HG02973 (cell line): ENCODE data around the gene NMUR1.
A peak's percentile ranks its signal among the peaks of the same experiment; 100 is the strongest.

Source experiments
- ATAC-seq: cut with Tn5 transposase; IDR thresholded peaks from one replicate; pipeline ENCODE4 v1.9.1; 2021; ENCODE audit warnings: moderate library complexity; ENCODE audit not compliant: unreplicated experiment

The NMUR1 gene

DNA sequence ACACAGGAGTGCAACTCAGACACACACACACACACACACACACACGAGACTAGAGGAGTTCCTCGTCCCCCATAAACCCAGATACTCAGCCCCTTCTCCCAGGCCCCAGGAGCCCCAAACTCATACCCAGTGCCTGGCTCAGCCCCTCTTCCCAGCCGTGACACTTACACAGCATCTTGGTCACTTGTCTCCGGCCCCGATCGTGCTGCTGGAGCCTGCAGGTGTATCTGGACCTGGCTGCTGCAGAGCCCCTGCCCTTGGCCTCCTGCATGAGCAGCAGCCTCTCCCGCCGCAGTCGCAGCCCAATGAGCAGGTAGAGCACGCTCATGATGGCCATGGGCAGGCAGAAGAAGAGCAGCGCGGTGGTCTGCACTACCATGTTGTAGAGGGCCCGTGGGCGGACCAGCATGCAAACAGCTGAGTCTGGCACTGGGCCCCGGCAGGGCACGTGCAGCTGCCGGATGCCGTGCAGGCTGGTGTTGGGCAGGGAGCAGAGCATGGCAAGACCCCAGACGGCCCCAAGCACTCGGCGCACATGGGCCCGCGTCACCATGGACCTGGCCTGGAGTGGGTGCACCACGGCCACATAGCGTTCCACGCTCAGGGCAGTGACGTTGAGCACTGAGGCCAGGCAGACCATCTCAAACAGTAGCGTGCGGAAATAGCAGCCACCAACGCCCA is 2.1 kb downstream of the NMUR1 start:
- ATAC-seq, result no peak

DNA sequence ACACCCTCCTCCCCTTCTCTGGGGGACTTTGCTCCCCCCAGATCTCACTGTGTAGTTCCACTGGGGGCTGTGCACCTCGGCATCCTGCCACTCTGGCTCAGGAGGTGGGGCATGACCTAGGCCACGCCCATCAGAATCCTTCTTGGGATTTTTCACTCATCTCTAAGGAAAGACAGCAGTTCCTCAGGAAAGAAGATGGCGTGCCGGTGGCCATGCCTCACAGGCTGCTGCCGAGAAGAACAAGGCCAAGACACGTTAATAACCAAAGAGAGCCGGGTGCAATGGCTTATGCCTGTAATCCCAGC is 3.2 kb downstream of the NMUR1 start:
- ATAC-seq, result no peak

DNA sequence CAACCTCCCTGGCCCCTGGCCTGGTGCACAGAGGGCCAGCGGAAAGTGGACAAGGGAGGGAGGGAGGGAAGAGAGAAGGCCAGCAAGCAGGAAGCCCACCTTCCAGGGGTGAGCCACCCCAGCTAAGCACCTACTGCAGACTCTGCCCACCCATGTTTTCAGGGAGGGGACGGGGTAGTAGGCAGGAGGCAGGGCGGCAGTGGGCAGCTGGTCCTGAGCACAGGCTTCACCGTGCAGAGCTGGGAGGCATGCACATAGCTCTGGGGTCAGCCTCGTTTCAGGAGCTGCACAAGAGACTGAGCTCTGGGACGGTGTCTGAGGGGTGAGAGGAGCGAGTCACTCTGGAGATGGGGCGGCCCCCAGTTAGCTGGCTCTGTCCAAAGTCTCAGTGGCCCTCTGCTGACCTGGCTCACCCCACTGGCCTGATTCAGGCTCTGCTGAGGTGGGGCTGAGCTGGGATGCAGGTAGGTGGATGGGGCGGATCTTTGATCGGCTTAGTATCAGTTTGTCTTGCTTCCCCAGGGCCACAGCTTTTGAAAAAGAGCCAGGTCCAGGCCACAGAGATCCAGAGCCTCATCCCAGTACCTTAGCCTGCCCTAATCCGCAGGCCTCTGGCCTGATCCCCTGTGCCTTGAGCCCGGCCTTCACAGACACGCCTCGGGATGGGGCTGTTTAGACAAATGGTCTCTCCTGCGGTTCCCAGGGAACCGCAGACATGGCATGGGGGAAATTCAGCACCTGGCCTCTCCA is 3.7 kb downstream of the NMUR1 start:
- no peak for ATAC-seq

- no peak for ATAC-seq
Measured at GRCh38 chr2:231525248-231526163, 4.7 kb downstream of the NMUR1 start.

- ATAC-seq, result no peak
Measured at GRCh38 chr2:231524477-231525247, 5.6 kb downstream of the NMUR1 start.

DNA sequence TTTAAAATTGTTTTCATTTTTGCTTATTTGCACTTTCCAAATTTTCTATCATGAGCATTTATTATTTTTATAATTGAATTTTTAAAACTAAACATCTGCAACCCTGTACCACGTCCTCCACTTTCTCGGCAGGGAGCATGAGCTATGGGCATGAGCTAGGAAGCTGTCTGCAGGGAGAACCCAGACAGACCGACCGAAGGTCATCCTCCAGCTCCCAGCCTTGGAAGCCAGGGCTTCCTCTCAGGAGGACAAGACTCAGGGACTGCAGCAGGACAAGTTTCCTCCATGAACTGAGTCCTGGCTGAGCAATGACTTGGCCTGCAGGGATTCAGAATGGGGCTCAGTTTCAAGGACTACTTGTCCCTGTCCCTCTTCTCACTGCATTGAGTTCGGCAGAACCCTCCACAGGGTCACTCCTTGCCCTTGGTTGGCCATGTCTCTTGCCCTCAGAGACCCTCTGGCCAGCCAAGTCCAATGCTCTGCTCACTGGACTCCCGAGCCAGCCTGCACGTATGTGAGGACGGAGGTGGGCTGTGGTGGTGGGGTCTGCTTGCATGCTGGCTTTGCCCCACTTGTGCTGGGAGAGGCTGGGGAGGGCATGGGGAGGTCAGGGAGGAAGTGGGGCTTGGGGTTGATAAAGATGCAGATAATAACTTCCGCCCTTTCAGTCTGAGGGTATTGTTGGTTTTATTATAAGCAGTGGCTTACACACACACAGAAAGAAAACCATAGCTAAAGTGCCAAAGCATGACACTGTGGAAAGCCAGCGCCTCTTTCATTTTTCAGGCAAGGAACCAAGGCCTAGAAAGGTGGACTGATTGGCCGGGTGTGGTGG is 6.6 kb downstream of the NMUR1 start:
- ATAC-seq, result no peak

DNA sequence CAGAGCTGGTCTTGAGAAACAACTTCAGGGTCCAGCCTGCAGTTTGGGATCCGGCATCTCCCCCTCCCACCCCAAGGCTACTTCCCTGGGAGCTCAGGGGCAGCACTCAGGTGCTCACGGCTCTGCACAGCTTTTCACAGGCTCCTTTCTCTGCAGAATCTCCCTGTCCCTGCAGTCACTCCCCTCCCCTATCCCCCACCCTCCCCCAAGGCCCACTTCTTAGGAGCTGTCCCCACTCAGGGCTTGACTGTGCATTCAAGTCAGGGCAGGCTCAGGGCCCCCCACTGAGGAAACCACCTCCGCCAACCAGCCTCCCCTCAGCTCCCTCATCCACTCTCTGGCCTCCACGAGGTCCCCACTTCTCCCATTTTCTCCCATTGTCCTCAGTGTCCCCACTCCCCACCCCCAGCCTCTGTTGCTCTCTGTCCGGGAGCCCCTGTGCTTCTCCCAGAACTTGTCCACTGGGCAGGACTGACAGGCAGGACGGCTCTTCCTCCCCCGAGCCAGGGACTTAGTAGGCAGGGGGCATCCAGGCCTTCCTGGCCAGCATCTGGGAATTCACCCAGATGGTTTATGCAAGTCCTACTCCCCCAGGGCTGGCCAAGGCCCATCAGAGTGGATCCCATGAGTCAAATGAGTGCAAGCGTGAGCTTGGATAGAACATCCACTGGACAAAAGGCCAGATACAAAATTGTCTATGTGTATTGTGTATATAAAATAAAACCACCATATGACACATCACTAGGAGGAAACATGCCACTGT is 7.6 kb downstream of the NMUR1 start:
- ATAC-seq, result no peak

DNA sequence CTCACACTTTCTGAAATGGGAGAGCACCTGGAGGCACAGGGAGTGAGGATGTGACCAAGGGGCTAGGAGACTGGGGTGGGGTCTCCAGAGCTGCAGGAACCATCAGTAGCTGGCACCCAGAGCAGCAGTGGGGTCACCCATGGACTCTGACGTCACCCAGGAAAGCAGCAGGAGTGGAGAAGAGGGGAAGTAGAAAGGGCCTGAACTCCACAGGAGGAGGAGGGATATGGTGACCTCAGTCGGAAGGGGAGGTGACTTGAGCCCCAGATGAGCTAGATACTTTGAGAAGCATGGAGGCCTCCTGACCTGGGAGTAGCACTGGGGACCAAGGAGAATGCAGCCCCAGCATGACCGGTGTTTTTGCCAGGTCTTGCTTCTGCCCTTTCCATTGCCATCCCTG is 8.8 kb downstream of the NMUR1 start:
- ATAC-seq, result no peak

DNA sequence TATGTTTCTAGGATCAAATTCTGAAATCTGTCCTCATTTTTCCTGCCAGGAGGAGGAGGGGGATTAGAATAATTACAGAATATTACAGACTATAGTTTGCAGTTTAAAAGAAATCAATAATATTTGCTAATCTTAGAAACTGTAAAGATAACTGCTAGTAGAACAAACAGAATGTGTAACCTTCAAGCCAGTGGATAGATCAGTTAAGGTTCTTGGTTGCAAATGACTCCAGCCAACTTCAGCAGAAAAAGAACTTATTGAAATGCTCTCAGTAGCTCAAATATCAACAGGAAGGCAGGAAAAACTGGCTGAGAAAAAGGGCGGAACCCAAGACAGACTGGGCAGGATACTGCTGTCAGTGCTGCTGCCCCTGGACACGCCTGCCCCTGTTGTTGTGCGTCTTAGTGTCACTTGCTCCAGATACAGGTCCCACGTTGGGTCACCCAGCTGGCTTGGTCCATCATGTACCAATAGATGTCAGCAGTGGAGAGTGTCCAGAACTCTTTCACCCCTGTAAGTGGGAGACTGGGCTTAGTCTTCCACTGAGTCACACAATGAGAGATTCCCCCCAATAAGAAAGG is 10.2 kb downstream of the NMUR1 start:
- no peak for ATAC-seq

DNA sequence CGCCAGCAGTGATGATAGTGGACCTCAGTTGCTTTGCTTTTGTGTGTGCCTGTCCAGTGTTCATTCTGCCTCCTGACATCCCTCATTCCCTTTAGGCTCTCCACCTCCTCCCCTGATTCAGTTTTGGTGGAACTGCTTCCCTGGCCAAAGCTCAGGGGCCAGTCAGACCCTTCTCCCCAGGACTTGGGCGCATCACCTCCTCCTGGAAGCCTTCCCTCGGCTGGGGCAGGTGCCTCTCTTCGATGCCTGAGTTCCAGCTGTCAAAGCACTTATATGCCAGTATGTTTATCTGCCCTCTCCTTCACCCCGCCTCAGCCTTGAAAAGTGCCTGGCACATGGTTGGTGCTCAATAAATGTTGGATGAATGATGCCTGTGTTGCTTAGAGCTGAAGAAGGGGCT is 11.5 kb downstream of the NMUR1 start:
- no peak for ATAC-seq

GRCh38 chr2:231515603-231516002 is 14.6 kb downstream of the NMUR1 start:
- ATAC-seq, result no peak

DNA sequence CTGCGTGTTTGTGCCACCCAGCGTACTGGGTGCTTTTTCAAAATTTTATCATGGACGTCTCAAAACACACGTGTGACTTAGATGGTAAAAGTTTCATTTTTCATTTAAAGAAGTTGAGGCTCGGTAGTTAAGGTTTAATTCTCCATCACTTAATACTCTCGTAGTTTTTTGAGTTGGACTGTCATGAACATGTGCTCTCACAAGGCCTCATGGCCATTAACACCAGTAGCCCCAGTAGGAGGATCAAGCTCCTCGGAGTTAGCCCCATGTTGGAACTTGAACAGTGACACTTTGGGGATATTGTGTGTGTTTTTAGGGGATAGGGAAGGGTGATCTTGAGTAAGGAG is 15.3 kb downstream of the NMUR1 start:
- ATAC-seq, result no peak

DNA sequence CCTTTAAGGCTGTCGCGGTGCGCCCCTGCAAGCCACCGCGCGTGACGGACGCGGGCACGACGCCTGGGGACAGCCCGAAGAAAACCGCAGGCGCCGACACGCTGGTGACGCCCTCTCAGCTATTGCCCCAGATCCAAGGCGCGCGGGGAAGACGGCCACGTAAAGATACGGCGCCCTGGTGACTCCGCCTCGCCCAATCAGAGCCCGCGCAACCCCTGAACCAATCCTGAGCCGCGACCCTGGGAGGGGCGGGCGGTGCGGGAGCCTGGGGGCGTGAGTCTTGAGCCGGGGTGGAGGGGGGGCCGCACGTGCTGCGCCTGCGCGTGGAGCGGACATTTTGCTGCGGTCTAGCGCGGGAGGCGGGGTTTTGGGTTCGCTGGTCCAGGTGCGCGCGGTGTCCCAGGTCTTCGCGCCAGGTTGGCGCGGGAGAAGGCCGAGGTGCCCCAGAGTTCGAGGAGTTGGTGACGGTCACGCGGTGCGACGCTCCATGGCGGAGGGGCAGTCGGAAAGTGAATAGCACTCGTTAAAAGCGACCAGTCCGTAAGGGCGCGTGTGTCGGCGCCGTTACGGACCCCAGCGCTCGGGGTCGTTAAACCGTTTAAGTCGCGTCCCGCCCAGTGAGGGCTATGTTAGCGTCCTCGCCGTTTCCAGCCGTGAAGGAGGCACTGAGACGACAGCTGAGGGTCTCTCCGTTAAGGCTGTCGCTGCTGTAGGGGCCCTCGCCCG is 15.9 kb downstream of the NMUR1 start:
- peak; percentile 98 for ATAC-seq

DNA sequence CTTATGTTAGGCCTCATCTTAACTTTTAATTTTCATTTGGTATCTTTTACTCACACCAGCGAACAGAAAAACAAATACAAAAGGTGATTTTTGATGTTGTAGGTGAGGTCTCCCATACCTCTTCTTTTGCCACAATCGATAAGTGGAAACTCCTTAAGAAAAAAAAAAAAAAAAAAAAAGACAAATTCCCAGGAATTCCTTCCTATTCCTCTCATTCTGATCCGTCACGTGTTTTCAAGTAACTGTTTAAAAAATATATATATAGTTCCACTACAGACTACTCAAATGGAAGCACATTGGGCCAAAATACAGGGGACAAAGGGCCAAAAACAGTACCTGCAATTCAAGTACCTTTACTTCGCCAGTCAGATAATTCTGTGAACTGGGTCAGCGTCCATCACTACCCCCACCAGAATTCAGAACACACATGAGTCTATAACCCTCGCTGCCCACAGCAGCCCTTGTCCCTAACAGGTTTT is 16.5 kb downstream of the NMUR1 start:
- ATAC-seq, result no peak

DNA sequence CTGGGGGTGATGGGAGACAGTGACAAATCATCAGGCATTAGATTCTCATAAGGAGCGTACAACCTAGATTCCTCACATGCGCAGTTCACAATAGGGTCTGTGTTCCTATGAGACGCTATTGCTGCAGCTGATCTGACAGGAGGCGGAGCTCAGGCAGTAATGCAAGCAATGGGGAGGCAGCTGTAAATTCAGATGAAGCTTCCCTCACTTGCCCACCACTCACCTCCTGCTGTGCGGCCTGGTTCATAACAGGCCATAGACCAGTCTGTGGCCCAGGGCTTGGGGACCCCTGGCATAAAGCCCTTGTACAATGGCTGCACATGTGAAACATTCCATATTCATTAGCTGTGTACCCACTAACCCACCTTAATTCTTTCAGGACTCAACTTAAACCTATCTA is 18.0 kb downstream of the NMUR1 start:
- no peak for ATAC-seq

GRCh38 chr2:231503766-231504165 is 26.5 kb downstream of the NMUR1 start:
- no peak for ATAC-seq

DNA sequence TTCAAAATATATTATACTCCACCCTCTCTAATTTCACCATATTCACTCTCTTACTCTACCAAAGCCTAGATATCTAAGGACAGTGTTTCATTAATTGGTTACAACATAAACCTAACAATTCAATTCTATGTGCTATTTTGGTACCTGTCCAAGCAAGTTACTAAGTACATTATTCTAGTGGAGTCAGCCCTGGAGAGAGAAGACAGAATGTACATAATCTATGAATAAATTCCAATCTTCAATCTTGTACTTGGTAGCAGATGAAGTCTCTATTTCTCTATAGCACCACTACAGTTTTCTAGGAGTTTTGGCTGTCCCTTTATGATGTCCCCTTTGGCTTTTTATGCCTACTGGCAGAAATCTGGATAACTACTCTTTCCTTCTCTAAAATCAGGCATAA is 27.6 kb downstream of the NMUR1 start:
- ATAC-seq, result no peak

- no peak for ATAC-seq
Measured at GRCh38 chr2:231497651-231498050, 32.6 kb downstream of the NMUR1 start.
